Measurements from ENCODE around the gene GMCL2.
A peak's percentile ranks its signal among the peaks of the same experiment; 100 is the strongest.

Gene GMCL2

DNA sequence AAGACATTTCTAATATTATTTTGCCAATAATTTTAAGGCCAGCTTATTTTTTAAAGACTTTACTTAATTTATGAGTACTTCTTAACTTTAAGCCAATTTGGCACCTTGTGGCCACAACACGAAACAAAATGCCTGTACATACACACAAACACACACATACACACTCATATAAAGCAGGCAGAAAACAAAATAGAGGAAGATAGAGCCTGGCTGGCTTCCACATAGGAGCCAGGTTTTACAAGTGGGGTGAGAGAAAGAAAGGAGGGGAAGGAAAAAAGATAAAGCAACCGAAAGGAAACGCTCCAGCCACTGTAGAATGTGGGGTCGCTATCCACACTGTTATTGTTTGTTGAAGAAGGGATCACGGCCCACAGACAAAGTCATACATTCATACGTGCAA lies 10.4 kb downstream of the GMCL2 start:
- no peak for DNase-seq

DNA sequence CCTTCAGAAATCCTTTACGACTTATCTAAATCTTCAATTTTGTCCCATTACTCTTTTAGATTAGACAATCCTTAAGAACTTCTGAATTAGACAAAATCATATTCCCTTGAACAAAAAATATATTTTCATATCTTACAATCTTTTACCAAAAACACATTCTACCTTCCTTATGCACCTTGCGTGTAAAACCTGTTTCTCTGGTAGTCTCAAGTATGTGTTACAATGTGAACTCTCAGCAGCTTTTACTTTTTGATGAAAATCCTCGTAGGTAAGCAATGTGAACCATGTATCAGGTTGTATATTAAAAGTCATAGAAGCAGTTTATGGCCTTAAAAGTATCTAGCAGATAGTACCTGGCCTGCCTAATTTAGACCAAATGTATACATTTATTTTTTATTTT lies 12.7 kb downstream of the GMCL2 start:
- DNase-seq, result no peak

DNA sequence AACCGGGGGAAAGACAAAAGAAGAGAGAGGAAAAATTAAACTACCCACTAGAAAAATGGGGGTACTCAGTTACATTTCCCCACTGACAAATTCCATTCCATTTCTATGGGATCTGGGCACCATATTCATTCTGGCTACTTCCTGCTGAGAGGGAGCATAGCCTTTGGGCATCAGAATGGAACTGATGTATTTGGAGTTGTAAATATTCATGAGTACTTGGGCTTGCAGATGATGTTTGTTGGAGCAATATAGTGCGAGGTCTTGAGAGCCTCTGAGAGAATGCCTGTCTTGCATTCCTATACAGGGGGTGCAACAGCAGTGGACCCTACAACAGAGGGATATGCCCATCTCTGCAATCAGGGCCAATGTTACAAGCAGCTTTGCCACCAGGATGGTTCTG lies 16.7 kb downstream of the GMCL2 start:
- no peak for DNase-seq

DNA sequence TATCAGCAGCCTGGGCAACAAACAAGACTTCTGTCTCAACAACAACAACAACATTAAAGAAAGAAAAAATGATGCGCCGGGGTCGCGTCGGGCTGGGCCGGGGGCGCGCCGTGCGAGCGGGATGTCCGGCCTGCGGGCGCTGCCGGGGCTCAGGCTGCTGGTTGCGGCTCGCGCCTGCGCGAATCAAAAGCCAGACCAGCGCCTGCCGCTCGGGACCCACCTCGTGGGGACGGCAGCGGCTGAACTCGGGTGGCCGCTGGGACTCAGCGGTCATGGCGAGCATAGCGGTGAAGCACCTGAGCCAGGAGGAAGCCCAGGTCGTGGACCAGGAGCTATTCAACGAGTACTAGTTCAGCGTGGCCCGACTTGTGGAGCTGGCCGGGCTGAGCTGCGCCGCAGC lies 21.6 kb downstream of the GMCL2 start:
- no peak for DNase-seq

DNA sequence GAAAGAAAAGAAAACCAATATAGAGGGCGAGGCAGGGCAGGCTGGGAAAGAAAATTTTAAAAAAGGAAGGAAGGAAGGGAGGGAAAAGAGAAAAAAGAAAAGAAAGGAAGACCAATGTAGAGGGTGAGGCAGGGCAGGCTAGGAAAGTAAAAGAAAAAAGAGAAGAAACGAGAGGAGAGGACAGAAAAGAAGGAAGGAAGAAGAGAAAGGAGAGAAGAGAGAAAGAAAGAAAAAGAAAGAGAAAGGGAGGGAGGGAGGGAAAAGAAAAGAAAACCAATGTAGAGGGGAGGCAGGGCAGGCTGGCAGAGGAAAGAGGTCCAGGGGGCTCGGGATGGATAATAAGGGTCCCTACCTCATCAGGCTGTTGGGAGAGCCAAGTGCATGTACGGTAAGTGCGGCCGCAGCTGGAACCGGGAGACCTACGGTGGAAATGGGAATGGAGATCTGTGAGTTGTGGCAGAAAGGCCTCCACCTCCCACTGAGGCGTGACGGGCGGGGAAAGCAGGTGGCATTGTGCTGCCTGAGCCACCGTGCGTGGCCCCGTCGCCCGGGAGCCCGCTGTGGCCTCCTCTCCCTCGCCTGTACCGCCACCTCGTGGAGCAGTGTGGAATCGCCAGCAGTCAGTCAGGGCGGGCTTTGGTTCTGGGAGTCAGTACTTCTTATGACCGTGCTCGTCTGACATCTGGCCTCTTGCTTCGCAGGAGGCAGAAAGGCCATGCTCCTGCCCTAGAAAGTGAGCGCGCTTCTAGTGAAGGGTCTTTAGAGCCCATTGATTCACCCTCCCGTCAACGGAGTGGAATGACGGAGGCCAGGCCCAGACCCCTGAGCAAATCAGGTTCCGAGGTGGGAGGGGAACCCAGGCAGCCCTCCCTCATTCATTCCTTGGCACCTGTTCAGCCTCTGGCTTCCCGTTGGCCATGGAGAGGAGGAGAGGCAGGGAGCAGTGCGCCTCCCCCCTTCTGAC lies 23.1 kb downstream of the GMCL2 start:
- peak; percentile 78 for DNase-seq

DNA sequence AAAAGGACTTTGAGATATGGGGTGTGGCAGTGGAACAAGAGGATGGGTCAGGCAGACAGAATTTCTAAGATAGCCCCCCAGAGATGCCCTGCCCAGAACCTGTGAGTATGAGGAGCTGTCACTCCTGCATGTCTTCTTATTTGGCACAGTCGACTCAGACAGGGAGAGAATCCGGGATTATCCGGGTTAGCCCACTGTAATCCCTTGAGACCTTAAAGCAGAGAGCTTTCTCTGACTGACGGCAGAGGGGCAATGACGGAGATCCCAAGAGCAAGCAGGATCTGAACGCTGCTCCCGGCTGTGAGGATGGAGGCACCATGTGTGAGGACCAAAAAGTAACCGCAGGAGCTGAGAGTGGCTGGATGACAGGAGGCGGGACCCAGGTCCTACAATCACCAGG lies 24.7 kb downstream of the GMCL2 start:
- DNase-seq, result no peak

DNA sequence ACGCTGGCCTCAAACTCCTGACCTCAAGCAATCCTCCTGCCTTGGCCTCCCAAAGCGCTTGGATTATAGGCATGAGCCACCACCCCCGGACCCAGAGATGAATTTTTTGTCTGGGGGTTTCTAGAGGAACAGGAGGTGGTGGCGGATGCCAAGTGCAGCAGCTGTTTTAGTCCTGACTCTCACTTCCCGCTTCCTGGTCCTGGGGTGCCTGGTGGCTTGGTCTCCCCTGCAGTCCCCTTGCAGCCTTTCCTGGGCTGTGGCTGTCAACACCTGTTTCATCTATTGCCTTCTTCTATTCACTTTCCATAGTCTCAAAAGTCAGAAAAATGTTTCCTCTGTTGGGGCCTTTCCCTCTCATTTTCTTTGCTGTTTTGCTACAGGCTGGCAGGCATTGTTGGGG lies 27.0 kb downstream of the GMCL2 start:
- DNase-seq, result no peak

DNA sequence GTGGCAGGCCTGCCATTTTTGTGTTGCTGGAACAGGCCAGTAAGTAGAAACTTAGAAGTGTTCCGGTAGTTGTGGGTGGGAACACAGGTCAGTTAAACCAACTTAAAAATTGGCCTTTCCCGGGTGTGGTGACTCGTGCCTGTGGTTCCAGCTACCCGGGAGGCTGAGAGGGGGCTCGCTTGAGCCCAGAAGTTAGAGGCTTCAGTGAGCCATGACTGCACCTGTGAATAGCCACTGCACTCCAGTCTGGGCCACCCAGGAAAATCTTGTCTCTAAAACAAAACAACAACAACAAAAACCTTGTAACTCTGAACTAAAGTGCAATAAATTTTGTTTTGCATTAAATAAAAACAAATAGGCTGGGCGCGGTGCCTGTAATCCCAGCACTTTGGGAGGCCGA lies 32.1 kb downstream of the GMCL2 start:
- no peak for DNase-seq

DNA sequence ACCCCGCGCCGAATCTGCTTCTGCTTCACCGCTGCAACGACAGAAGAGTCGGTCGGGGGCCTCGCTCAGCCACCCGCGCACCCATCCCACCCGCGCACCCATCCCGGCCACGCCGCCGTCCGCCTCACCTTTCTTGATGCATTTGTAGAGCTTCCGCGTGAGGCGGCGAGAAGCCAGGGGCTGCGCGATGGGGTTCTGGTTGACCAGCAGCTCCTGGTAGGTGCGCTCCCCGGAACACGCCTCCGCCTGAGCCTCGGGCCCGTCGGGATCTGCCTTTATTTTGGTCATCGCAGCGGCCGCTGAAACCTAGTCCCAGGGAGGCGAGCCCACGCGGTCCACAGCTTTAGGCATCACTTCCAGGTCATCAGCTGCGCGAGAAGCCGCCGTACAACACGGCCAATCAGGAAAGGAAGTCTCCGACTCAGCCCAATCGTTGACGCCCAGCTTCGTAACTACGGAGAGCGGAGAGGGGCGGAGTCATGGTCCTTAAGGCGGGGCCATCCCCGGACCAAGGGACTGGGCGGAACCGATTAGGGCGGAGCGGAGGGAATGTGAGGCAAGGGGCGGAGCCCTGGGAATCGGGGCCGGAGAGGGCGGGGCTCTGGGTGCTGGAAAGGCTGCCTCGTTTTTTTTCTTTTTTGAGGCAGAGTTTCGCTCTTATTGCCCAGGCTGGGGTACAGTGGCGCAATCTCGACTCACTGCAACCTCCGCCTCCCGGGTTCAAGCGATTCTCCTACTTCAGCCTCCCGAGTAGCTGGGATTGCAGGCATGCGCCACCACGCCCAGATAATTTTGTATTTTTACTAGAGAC lies 33.4 kb downstream of the GMCL2 start, which contains the start of gene NHP2:
TSS of gene NHP2 (minus strand) at position 356 of the 811 bp plus-strand sequence. CDS start at position 288, 68 bp downstream.
- peak; percentile 83 for DNase-seq

DNA sequence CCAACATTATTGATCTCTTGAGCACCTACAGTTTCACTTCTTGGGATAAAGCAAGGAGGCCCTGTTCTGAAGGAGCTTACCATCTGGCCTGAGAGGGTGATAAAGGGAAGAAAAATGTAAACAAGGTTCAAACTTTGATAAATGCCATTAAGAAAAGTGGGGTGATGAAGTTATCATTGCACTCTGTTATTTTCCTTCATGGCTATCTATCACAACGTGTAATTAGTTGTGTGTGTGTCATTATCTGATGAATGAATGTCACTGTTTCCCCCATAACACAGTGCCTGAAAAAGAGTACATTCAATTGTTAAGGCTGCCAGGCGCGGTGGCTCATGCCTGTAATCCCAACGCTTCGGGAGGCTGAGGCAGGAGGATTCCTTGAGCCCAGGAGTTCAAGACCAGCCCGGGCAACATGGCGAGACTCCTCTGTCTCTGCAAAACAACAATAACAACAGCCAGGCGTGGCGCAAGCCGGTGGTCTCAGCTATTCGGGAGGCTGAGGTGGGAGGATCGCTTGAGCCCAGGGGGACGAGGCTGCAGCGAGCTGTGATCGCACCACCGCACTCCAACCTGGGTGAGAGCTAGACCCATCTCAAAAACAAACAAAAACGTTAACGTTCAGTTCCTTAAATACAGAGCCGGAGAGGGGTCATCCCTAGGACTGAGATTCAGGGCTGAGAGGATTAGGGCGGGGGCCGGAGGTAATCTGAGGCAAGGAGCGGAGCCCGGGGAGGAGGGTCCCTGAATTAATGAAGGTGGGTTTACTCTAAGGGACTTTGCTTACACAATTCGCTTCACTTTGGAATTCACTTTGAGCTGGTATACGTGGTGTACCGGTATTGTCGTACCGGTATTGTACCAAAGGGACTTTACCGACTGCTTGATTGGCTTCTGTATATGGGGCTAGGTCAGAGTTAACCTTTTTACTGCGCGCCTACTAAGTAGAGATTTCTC lies 34.4 kb downstream of the GMCL2 start:
- DNase-seq, result no peak

DNA sequence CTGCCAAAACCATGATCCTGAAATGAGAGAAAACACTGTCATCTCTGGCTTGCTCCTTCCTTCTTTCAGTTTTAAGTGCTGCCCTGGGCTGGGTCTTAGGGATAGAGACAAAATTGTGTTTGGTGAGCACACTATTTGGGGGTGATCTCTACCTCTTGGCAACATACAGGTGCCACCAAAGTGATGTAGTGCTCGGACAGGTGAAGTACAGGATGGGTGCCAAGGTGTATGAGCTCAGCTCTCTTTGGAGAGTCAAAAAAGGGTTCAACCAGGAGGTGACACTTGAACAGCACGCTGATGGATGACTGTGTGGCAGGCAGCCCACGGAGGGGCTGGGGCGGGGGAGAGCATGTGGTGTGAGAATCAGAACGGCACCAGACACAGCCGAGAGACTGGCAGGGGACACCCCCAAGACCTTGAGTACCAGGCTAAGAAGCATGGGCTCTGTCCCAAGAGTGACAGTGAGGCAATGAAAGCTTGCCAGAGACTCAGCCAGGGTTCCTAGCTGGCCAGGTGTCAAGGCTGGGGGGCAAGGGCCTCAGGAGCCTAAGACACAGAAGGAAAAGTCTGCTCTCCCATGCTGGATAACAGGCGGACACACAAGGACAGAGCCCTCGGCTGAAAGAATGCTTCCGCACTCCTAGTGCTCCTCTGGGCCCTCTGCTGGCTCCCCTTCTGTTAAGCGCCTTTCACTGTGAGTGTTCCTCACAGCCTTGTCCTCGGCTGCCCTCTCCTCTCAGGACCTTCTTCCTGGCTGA lies 36.0 kb downstream of the GMCL2 start:
- no peak for DNase-seq

DNA sequence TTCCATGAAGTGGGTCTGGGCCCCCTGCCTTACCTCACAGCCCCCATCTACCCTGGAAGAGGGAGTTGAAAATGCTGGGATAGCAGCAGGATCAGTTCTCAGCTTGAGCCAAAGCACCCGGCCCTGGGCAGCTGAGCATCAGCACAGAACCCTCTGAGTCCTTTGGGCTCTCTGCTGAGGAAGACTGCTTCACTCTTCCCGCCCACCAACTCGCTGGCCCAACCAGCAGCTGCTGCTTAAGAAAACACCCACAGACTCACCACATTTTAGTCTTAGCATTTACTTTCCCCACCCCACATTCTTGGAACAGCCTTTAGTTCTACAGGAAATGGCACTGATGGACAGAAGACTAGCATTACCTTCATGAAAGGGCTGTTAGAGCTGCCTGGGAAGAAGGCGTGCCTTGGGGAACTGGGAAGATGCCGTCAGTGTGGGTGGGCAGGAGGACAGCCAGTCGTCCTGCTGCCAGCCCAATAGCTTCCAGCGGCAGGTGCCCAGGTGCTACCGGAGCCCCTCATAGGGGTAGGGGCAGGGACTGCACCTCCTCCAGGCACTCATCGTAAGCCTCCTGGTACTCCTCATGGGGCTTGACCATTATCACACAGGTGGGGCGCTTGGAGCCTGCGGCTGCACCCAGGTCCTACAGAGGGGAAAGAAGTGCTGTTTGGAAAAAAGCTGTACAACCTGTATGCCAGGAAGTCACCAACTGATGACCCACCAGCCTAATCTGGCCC lies 37.8 kb downstream of the GMCL2 start:
- no peak for DNase-seq

DNA sequence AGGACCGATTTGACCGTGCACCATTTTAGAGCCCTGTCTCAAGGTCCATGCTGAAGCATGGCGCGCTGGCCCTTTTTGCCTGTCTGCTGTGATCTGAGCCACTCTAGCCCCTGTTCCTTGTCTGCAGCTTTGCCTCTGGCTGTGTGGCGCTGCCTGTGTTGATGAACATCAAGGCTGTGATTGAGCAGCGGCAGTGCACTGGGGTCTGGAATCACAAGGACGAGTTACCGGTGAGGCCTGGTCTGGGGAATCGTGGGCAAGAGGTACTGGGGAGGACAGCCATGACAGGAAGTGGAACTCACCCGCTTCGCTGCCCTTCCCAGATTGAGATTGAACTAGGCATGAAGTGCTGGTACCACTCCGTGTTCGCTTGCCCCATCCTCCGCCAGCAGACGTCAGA lies 39.8 kb downstream of the GMCL2 start:
- no peak for DNase-seq

DNA sequence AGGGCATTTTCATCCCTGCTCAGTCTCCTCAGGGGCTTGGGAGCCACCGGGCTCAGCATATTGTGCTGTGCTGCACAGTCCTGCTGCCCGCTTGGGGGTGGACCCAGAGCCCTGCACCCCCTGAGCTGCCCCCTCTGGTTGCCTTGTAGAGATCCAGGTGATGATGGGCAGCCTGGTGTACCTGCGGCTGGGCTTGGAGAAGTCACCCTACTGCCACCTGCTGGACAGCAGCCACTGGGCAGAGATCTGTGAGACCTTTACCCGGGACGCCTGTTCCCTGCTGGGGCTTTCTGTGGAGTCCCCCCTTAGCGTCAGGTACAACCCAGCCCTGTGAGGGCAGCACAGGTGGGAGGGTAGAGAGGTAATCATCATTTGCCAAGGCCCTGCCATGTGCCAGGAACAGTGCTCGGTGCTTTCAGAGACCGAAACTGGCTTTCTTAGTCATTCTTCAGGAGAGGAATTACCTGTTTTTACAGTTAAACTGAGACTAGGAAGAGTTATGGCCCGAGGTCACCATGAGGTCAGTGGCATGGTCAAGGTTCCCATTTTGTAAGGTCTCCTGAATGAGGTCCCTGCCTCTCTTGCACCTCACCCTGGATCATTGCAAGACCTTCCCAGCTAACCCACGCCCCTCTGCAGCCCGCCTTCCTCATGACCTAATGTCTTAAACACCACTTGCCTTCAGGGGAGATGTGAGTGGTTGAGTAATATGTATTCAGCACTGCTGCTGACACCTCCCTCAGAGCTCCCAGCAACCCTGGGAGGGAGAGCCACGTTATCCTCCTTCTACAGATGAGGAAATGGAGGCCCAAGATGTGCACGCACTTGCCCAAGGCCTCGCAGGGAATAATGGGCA lies 41.0 kb downstream of the GMCL2 start:
- DNase-seq, result peak; percentile 35

DNA sequence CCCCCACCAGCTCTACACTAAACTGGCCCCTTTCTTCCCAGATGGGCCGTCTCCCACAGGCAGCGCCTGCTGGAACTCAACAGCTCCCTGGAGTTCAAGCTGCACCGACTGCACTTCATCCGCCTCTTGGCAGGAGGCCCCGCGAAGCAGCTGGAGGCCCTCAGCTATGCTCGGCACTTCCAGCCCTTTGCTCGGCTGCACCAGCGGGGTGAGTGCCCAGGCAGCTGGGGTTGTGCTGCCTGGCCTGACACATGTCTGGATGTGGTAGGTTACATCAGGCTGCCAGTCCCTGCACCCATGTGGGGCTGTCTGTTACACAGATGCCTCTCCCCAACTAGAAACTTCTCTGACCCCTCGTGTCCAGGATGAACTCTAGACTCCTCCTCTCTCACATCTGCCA lies 43.3 kb downstream of the GMCL2 start:
- no peak for DNase-seq

DNA sequence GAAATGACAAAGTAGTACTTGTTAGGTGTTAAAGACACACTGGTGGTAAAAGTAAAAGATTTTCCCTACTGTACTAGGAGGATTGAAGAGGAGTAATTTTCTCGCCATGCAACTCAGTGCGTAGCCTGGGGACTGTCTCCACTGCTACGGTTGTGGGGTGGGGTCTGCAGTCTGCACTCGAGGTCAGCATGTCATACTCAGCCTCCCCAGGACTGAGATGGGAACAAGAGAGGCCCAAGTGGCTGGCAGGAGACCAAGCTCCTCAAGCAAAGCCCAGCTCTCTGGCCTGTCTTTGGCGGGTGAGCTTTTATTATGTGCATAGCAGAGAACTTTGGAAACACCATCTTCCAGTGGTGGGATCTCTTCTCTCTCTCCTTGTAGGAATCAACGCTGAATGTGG lies 43.9 kb downstream of the GMCL2 start:
- no peak for DNase-seq

DNA sequence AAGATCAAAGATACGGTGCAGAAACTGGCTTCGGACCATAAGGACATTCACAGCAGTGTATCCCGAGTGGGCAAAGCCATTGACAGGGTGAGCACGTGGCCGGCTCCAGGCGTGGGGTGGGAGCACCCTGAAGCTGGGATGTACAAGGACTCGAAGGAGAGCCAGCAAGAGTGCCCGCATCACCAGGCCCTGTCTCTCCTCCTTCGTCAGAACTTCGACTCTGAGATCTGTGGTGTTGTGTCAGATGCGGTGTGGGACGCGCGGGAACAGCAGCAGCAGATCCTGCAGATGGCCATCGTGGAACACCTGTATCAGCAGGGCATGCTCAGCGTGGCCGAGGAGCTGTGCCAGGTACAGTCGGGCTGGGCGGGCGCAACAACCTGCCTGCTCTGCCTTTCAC lies 44.5 kb downstream of the GMCL2 start:
- DNase-seq, result no peak

DNA sequence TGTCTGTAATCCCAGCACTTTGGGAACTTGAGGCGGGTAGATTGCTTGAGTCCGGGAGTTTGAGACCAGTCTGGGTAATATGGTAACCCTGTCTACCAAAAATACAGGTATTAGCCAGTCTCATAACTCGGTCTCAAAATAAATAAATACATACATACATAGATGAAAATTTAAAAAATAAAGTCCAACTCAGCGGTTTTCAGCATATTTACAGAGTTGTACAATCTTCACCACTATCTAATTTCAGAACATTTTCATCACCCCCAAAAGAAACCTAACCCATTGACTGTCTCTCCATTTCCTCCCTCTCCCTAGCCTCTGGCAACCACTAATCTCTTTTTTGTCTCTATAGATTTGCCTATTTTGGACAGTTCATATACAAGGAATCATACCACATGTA lies 45.6 kb downstream of the GMCL2 start:
- no peak for DNase-seq

DNA sequence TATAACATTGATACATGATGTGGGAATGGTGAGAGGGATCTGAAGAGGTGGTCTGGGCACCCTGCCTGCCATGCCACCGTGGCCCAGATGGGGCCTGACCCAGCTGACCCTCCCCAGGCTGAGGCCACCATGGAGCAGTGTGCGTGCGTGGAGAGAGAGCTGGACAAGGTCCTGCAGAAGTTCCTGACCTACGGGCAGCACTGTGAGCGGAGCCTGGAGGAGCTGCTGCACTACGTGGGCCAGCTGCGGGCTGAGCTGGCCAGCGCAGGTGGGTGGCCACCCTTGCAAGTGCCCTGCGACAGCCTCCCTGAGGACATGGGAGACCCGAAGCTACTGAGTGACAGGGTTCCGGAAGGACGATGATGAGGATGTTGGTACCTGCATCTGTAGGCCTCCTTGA lies 49.2 kb downstream of the GMCL2 start:
- no peak for DNase-seq

DNA sequence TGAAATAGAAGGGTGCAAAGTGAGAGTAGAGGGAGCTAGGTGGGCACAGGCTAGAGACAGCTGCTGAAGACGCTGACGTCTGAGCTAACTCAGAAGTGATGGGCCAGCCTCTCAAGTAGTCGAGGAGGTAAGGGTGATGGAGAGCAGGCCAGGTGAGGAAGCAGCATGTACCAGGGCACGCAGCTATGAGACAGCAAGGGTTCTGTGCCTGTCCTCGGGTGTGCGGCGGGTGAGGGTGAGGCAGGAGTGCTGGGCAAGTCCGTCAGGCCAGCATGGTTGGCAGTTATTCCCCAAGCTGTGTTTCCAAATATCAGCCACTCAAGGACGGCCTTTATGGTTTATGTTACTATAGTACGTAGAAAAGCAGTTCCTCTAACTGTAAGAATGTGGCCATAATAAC lies 50.2 kb downstream of the GMCL2 start:
- no peak for DNase-seq

Data from NCI-H510A (cell line).